HG03558 (cell line): ENCODE measurements around the gene C11orf16.
"Not testable (repeated sequence)": the region's sequence is repeated elsewhere in the genome, so short reads cannot be mapped to it uniquely, and the experiment has no call there.

Source experiments
- ATAC-seq: cut with Tn5 transposase; IDR thresholded peaks from one replicate; pipeline ENCODE4 v1.9.1; 2021; ENCODE audit warnings: moderate number of reproducible peaks; ENCODE audit not compliant: unreplicated experiment; ENCODE audit errors: extremely low read depth

The C11orf16 gene

DNA sequence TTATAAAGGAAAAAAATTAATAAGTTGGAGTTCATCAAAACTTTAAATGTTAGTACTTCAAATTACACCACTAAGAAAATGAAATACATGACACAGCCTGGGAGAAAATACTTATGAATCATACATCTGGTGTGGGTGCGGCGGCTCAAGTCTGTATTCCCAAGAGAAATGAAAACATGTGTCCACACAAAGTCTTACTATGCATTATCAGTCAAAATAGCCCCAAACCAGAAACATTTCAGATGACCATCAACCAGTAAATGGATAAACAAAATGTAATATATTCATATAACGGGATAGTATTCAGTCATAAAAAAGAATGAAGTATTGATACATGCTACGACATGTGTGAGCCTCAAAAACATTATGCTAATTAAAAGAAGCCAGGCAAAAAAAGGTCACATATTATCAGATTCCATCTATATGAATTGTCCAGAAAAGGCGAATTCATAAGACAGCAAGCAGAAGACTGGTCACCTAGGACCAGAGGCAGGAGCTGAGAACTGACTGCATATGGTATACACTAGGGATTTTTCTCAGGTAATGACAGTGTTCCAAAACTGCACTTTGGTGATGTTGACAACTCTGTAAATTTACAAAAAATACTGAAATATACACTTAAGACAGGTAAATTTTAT, 27.1 kb downstream of the C11orf16 start:
- no peak for ATAC-seq

DNA sequence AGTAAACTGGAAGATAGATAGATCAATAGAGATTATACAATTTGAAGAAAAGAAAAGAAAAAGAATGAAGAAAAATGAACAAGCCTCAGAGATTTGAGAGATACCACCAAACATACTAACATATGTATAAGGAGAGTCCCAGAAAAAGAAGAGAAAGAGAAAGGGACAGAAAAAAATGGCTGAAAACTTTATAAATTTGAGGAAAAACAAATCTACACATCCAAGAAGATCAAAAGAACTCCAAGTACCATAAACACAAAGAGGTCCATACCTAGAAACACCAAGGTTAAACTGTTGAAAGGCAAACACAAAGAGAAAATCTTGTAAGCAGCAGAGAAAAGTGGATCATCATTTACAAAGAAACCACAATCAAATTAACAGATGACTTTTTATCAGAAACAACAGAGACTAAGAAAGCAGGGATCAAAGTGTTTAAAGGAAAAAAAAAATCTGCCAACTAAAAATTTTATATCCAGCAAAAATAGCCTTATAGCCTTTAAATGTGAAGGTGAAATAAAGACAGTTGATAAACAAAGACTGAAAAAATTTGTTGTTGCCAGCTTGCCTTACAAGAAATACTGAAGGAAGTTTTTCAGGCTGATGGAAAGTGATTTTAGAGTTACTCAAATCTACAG, 33.5 kb downstream of the C11orf16 start:
- ATAC-seq: no peak

DNA sequence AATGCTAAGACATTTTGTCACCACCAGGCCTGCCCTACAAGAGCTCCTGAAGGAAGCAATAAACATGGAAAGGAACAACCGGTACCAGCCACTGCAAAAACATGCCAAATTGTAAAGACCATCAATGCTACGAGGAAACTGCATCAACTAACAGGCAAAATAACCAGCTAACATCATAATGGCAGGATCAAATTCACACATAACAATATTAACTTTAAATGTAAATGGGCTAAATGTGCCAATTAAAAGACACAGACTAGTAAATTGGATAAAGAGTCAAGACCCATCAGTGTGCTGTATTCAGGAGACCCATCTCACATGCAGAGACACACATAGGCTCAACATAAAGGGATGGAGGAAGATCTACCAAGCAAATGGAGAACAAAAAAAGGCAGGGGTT, 41.6 kb downstream of the C11orf16 start:
- ATAC-seq: not testable (repeated sequence)

DNA sequence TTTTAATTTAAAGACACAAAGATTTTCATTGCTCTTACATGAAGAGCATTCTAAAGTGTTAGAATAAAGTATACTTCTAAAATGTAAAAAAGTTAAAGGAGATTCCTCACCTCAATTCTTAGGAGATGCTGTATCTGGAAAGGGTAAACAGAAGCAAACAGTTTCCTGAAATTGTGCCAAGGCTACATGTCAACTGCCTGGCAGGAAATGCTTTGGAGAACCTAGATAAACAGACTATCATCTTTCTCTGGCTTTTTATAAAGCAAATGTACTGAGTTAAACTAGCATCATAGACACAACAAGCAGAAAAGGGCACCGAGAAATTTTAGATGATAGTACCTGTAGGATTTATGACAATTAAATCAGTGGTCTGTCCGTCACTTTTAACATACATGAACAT, 46.4 kb downstream of the C11orf16 start:
- ATAC-seq: no peak

DNA sequence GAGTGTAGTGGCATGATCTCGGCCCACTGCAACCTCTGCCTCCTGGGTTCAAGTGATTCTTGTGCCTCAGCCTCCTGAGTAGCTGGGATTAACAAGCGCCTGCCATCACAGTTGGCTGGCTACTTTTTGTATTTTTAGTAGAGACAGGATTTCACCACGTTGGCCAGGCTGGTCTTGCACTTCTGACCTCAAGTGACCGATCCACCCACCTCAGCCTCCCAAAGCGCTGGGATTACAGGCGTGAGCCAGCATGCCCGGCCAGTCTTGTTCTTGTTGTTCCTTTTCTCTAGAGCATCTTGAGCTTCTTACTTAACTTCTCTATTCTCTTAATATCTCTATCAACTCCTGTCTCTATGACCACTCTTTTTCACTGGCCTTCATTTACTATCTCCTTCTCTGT, 51.2 kb downstream of the C11orf16 start:
- ATAC-seq: not testable (repeated sequence)

DNA sequence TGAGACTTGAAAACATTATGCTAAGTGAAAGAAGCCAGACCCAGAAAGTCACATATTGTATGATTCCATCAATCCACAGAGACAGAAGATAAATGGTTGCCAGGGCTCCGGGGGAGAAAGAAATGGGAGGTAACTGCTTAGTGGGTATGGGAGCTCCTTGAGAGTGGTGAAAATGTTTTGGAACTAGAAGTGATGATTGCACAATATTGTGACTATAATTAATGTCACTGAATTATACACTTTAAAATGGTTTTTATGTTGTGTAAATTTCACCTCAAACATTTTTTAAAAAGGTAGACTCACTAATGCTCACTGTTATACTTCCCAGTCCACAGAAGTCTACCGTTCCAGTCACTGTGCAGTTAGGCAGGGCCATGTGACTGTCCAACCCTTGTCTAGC, 54.0 kb downstream of the C11orf16 start:
- no peak for ATAC-seq

DNA sequence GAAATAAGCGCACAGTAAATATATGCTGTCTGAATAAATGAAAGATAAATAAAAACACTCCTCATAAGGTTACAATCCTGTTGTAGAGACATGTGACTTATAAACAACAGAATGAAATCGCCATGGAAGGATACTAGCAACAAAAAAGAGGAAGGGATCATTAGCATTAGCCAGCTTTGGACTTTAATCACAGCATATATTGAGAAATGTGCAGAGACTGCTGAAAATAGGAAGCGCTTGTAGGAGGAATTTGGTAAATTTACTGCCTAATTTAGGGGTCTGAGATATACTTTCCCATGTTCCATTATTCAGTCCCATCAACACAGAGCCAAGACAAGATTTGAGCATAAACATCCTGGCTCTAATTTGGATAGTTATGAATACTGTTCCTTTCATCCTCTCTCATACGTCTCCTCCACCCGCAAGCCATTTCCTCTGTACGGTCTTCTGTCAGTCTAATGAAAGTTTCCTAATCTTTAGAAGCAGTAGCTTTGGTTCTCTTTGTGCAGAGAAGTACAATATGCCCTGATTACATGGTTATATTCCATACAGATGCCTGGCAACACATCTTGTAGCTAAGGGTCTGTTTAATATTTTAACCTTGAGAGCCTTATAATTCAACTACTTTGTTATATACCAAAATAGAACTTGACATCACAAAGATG, 58.9 kb downstream of the C11orf16 start:
- no peak for ATAC-seq

DNA sequence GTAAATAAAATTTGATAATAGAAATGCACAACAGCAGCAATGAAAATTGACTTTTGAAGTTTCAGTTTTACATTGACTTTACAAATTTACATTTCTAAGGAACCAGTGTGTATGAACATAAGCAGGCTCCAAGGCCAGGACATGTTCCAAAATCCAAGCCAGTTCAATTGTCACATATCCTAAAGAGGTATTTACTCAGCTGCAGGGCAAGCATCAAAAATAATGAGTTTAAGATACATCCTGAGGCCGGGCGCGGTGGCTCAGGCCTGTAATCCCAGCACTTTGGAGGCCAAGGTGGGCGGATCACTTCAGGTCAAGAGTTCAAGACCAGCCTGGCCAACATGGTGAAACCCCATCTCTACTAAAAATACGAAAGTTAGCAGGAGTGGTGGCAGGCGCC, 60.8 kb downstream of the C11orf16 start:
- no peak for ATAC-seq

DNA sequence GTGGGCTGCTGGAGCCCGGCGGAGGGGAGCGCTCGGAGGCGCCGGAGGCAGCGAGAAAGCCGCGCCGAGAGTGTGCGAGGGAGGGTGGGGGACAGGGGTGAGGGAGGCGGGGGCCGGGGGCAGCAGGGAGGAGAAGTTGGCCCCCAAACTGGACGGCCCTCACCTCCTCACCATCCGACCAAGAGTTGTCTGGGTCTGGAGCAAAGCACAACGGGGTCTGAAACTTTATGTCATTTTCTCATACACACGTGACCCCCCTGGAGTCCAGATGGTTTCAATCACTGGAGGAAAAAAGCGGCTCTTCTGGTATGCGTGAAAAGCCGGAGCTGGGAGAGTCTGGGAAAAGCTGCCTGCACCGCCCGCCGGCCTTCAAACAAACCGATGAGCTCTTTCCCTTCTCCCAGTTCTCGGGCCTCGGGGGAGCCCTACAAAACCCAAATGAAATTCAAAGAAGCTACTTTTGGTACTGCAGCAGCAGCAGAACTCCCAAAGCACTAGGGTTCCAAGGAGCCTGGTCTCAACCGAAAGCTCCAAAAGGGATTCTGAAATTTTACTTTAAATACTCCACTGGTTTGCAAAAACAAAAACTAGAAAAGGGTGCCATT, 61.5 kb downstream of the C11orf16 start:
- no peak for ATAC-seq

DNA sequence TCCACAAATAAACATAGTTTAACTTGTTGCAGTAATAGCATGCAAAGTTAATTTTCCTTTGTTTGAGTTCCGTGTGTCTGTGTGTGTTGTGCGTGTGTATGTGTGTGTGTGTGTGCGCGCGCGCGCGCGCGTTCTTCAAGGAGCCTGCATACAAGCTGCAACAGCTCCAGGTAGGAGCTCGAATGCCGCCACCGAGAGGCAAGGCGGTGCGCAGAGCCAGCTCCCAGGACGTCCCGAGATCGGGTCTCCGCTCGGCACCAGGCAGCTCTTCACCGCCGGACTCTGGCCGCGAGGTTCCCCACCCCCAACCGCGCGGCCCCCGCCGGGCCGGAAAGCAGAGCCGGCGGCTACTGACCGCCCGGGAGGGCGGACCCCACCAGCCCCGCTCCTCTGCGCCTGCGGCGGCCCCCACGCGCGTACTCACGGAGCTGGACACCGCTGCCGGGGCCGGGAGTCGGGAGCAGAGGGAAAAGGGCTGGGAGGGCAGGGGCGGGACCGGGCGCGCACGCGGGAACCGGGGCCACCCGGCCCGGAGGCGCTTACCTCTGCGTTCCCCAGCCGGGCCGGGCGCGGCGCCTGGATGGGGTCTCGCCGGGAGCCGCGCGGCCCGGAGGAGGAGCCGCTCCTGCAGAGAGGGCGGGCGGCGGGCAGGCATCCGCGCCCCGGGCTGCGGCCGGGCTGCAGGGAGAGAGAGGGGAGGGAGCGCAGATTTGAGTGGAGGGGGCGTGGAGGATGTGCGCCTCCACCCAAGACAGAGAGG, 62.2 kb downstream of the C11orf16 start:
- no peak for ATAC-seq
